Measurements from ENCODE around the gene ARMC5. TPM values are rescaled to one million over a fixed set of nuclear protein-coding genes. Genes with fewer than 3 reads are reported as not detected.

The ARMC5 gene
- total RNA-seq, 1 donor from 2014 or later: 10.9 TPM

- H3K27ac Mint-ChIP-seq: no peak overlapping the region
- peaks cover 42% of the 10 kb centered on the region for H3K4me1 Mint-ChIP-seq
- no peaks in the 10 kb centered on the region for H3K9me3 Mint-ChIP-seq
- intact Hi-C loops (cut with micrococcal nuclease): no loop called here
- no peaks in the 10 kb centered on the region for H3K27me3 Mint-ChIP-seq
- CTCF ChIA-PET: interaction anchor here (0.7 kb wide), 1 partner anchor 202 kb away, joined by 4 read pairs; no protein-coding TSS in a partner anchor
- ATAC-seq (ENCODE audit: low read depth) (no peak), DNase-seq (no peak)
- TF ChIP-seq, protein P1, sequence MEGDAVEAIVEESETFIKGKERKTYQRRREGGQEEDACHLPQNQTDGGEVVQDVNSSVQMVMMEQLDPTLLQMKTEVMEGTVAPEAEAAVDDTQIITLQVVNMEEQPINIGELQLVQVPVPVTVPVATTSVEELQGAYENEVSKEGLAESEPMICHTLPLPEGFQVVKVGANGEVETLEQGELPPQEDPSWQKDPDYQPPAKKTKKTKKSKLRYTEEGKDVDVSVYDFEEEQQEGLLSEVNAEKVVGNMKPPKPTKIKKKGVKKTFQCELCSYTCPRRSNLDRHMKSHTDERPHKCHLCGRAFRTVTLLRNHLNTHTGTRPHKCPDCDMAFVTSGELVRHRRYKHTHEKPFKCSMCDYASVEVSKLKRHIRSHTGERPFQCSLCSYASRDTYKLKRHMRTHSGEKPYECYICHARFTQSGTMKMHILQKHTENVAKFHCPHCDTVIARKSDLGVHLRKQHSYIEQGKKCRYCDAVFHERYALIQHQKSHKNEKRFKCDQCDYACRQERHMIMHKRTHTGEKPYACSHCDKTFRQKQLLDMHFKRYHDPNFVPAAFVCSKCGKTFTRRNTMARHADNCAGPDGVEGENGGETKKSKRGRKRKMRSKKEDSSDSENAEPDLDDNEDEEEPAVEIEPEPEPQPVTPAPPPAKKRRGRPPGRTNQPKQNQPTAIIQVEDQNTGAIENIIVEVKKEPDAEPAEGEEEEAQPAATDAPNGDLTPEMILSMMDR (IDR thresholded peaks at IDR 0.05): no peak
- POLR2A ChIA-PET: interaction anchor here (0.6 to 2.2 kb wide), 2 partner anchors 9 to 288 kb away, joined by 3 to 16 read pairs; partner anchors contain the start of genes ARMC5 and FUS
- H3K4me3 Mint-ChIP-seq: no peak overlapping the region
- peaks cover 28% of the 10 kb centered on the region for H3K36me3 Mint-ChIP-seq (ENCODE audit: low read depth)
These were observed 8.6 kb downstream of the ARMC5 start for GRCh38 chr16:31467858-31468257.

- intact Hi-C loops (cut with micrococcal nuclease): no loop called here
- H3K4me1 Mint-ChIP-seq: peaks cover 46% of the 10 kb centered on the region
- no peaks in the 10 kb centered on the region for H3K27me3 Mint-ChIP-seq
- no peaks in the 10 kb centered on the region for H3K9me3 Mint-ChIP-seq
- DNase-seq: no peak
- ATAC-seq (ENCODE audit: low read depth): no peak
- no peak overlapping the region for H3K4me3 Mint-ChIP-seq
- POLR2A ChIA-PET: interaction anchor here (0.8 to 2.0 kb wide), 2 partner anchors 8 to 11 kb away, joined by 3 to 16 read pairs; partner anchors contain the start of gene ARMC5
- TF ChIP-seq, protein P1 (IDR thresholded peaks at IDR 0.05): no peak
- peaks cover 10% of the 10 kb centered on the region for H3K36me3 Mint-ChIP-seq (ENCODE audit: low read depth)
- no peak overlapping the region for H3K27ac Mint-ChIP-seq
- CTCF ChIA-PET: interaction anchor here (1.1 kb wide), 1 partner anchor 10 kb away, joined by 3 read pairs; no protein-coding TSS in a partner anchor
These were observed 11.3 kb downstream of the ARMC5 start for GRCh38 chr16:31470615-31471014.

GRCh38 chr16:31471241-31471874, 12.1 kb downstream of the ARMC5 start:
- DNase-seq: no peak
- ChIA-PET POLR2A (interaction anchor here (2.0 kb wide), 1 partner anchor 12 kb away, joined by 16 read pairs; the partner anchor contains the start of gene ARMC5), CTCF (interaction anchor here (1.1 kb wide), 1 partner anchor 11 kb away, joined by 3 read pairs; no protein-coding TSS in a partner anchor)
- Mint-ChIP-seq H3K4me1 (peaks cover 47% of the 10 kb centered on the region), H3K9me3 (no peaks in the 10 kb centered on the region), H3K4me3 (peak overlapping the region; percentile 38), H3K36me3 (ENCODE audit: low read depth) (peaks cover 8% of the 10 kb centered on the region), H3K27ac (no peak overlapping the region), H3K27me3 (no peaks in the 10 kb centered on the region)
- ATAC-seq (ENCODE audit: low read depth): no peak
- TF ChIP-seq, protein P1 (IDR thresholded peaks at IDR 0.05): no peak
- intact Hi-C loops (cut with micrococcal nuclease): no loop called here

DNA sequence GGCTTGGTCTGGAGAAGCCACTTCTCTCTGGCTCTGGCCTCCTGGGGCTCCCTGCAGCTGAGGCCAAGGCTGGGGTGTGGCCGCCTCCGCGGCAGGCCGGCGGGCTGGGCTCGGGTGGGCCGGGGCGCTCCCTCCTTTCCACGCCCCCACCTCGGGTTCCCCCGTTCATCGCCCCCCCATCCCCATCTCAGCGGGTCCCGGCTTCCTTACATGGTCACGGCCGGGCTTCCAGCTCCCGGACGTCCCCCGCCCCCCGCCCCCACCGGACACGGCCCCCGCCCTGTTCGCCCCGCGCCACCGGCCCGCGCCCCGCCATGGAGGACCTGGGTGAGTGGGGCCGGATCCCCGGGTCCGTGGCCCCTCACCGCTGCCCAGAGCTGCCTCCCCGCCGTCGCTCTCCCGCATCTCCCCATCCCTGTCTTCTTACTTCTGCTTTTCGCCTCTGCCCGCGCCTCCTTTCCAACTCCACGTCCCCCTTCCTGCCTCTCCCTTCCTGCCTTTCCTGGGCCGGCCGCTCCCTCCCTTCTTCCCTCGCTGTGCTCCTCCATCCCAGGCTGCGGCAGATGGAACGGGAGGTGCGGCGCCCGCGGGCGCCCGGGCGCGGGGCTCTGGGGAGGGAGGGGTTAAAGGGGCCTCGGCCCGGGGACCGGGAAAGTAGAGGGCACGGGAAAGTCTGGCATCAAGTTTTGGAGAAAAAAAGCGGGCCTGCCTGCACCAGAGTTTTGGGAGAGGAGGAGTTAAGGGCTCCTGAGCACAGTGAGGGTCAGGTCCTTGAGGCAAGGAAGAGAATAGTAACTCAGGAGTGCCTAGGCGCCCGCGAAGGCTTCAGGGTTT, 12.8 kb downstream of the ARMC5 start, which contains the start of gene TGFB1I1:
TGFB1I1 (plus strand) TSS at position 278 of the 834 bp plus-strand sequence; CDS start at position 315, 37 bp downstream.
- TF ChIP-seq, protein P1 (IDR thresholded peaks at IDR 0.05): no peak
- Mint-ChIP-seq H3K36me3 (ENCODE audit: low read depth) (peaks cover 3% of the 10 kb centered on the region), H3K4me3 (peak within 1 kb of the TSS; percentile 78), H3K27me3 (no peaks in the 10 kb centered on the region), H3K4me1 (peaks cover 46% of the 10 kb centered on the region), H3K9me3 (no peaks in the 10 kb centered on the region), H3K27ac (peak within 1 kb of the TSS; percentile 50)
- ATAC-seq (ENCODE audit: low read depth): peak; percentile 27
- ChIA-PET CTCF (interaction anchor here (1.1 kb wide), 1 partner anchor 11 kb away, joined by 3 read pairs; no protein-coding TSS in a partner anchor), POLR2A (interaction anchor here (2.0 kb wide), 1 partner anchor 12 kb away, joined by 16 read pairs; the partner anchor contains the start of gene ARMC5)
- intact Hi-C loops (cut with micrococcal nuclease): loop anchor here (2.0 kb wide), 1 partner anchor 15 kb away; no protein-coding TSS in a partner anchor
- no peak for DNase-seq
